GM19238 (cell line): ENCODE data around the gene CEP170B.
"Not testable (repeated sequence)": the region's sequence is repeated elsewhere in the genome, so short reads cannot be mapped to it uniquely, and the experiment has no call there.

Experiments used
- DNase-seq: peaks from one replicate; pipeline ENCODE4 v3.0.0; 2011; ENCODE audit warnings: low spot score; ENCODE audit not compliant: insufficient read length

Gene CEP170B

GRCh38 chr14:104877806-104878550, 12.9 kb downstream of the CEP170B start:
- DNase-seq: no peak

GRCh38 chr14:104878582-104878981, 13.5 kb downstream of the CEP170B start:
- DNase-seq: no peak

- no peak for DNase-seq
Observed at GRCh38 chr14:104879201-104879982, 14.3 kb downstream of the CEP170B start.

GRCh38 chr14:104879983-104880565, 15.0 kb downstream of the CEP170B start:
- no peak for DNase-seq

GRCh38 chr14:104880584-104881210, 15.6 kb downstream of the CEP170B start:
- no peak for DNase-seq

GRCh38 chr14:104881369-104881979, 16.4 kb downstream of the CEP170B start:
- no peak for DNase-seq

- DNase-seq: no peak
Observed at GRCh38 chr14:104882325-104882973, 17.4 kb downstream of the CEP170B start.

DNA sequence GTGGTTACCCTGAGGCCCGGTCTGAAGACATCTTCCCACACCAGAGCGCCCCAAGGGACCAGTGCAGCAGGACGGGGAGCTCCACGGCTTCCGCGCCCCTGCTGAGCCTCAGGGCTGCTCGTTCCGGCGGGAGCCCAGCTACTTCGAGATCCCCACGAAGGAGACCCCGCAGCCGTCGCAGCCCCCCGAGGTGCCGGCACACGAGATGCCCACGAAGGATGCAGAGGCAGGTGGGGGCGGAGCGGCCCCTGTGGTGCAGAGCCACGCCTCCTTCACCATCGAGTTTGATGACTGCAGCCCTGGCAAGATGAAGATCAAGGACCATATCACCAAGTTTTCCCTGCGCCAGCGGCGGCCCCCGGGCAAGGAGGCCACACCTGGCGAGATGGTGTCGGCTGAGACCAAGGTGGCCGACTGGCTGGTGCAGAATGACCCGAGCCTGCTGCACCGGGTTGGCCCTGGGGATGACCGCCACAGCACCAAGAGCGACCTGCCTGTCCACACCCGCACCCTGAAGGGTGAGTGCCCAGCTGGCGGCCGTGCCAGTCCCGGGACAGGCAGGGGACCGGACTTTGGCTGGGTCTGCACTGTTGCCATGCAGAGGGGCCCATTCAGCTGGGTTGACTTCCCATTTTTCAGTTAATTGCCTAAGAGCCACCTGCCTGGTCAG, 18.1 kb downstream of the CEP170B start:
- DNase-seq: no peak

DNA sequence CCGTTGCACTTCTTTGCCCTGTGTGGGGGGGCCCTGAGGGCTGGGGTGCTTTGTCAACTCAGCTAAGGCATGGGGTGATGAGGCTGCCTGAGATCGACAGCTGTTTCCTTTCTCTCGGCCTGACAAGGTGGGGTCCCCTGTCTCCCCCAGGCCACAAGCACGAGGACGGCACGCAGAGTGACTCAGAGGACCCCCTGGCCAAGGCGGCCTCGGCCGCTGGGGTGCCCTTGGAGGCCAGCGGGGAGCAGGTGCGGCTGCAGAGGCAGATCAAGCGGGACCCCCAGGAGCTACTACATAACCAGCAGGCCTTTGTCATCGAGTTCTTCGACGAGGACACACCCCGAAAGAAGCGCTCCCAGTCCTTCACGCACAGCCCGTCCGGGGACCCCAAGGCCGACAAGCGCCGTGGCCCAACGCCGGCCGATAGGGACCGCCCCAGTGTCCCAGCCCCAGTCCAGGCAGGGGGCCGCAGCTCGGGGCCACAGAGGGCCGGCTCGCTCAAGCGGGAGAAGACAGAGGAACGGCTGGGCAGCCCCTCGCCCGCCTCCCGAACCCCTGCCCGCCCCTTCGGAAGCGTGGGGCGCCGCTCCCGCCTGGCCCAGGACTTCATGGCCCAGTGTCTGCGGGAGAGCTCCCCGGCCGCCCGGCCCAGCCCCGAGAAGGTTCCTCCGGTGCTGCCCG, 18.8 kb downstream of the CEP170B start:
- DNase-seq: no peak

DNA sequence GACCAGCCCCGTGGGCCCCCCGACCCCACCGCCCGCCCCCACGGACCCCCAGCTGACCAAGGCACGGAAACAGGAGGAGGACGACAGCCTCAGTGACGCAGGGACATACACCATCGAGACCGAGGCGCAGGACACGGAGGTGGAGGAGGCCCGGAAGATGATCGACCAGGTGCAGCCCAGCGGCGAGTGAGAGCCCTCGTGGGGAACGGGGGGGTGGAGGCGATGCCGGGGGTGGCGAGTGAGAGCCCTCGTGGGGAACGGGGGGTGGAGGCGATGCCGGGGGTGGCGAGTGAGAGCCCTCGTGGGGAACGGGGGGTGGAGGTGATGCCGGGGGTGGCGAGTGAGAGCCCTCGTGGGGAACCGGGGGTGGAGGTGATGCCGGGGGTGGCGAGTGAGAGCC, 19.3 kb downstream of the CEP170B start:
- not testable (repeated sequence) for DNase-seq

GRCh38 chr14:104885031-104885972, 20.2 kb downstream of the CEP170B start:
- DNase-seq: no peak

GRCh38 chr14:104885973-104886689, 21.1 kb downstream of the CEP170B start:
- no peak for DNase-seq

DNA sequence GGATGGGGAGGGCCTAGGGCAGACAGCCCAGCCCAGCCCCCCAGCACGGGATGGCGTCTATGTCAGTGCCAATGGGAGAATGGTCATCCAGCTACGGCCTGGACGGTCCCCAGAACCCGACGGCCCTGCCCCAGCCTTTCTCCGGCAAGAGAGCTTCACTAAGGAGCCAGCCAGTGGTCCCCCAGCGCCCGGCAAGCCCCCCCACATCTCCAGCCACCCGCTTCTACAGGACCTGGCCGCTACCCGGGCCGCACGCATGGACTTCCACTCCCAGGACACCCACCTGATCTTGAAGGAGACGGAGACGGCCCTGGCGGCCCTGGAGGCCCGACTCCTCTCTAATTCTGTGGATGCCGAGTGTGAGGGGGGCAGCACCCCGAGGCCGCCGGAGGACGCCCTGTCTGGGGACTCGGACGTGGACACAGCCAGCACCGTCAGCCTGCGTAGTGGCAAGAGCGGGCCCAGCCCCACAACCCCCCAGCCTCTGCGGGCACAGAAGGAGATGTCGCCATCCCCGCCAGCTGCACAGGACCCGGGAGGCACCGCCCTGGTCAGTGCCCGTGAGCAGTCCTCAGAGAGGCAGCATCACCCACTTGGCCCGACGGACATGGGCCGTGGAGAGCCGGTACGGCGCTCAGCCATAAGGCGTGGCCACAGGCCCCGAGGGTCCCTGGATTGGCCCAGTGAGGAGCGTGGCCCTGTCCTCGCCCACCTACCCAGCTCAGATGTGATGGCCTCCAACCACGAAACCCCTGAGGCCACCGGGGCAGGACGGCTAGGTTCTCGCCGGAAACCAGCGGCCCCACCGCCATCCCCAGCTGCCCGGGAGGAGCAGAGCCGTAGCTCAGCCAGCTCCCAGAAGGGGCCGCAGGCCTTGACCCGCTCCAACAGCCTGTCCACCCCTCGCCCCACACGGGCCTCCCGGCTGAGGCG, 21.9 kb downstream of the CEP170B start:
- no peak for DNase-seq

DNA sequence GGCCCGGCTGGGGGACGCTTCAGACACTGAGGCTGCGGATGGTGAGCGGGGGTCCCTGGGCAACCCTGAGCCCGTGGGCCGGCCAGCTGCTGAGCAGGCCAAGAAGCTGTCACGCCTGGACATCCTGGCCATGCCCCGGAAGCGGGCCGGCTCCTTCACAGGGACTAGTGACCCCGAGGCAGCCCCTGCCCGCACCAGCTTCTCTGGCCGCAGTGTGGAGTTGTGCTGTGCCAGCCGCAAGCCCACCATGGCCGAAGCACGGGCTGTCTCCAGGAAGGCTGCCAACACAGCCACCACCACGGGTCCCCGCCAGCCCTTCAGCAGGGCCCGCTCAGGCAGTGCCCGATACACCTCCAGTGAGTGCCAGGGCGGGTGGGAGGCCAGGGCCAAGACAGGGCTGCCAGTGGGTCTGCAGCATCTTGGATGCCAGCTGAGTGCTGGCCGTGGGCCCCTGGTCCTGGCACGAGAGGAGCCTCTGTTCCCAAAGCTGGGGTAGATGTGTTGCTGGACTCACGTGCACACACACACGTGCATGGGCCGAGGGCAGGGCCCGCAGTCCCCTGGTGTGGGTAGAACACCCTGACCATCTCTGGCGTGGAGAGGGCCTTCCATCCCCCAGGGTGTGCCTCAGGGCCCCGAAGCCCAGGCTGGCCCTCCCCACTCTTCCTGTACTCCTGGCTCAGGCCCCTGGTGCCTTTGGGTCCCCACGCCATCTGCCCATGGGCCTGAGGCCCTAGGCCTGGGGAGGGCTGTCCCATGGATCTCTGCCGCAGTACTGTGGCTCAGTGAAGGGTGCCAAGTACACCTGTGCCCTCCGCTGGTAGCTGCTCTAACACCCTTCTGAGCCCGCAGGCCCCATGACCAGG, 22.8 kb downstream of the CEP170B start:
- DNase-seq: no peak

DNA sequence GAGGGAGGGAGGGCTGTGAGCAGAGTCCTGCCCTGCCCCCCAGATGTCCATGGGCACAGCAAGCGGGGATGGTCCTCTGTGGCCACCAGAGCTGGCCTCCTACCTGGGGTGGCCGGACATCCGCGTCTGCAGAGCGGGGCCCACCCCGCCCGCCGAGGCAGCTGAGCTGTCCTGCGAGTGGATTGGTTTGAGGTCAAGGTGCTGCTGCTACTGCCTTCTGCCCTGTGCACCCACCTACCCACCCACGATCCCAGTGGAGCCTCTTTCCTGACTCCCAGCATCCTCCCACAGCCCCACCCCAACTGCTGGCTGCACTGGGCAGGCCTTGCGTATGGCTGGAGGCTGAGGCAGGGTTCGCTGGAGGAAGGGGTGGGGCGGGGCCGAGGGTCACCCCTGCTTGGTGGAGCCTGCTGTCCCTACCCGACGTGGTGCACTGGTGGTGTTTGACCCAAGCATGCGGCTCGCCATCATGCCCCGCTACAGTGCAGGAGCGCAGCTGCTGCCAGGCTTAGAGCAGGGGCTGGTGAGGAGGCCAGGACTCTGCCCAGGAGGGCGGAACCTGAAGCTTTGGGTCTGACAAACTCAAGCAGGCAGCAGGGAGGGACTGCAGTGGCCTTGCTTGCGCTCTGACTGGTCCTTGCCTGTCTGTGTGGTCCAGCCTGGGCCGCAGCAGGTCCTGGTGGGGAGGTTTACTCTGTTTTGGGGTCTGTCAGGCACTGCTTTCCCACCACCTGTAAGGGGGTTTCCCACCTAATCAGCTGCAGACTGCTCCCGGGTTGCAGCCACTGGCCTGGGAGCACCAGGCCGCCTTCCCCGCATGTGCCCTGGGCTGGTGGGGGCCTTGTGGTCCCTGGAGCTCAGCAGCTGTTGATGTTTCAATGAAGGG, 23.7 kb downstream of the CEP170B start:
- DNase-seq: no peak
